ENCODE data around the gene CYLC2. TPM values are rescaled to one million over a fixed set of nuclear protein-coding genes. Genes with fewer than 3 reads are reported as not detected.

The CYLC2 gene
- total and polyA plus RNA-seq, 2 donors (not counting 1 experiment from before 2014, with no cell fraction given), result not detected

GRCh38 chr9:103037508-103038477 lies 42.7 kb downstream of the CYLC2 start:
- DNase-seq, result no peak
- Mint-ChIP-seq H3K4me1 (no peaks in the 10 kb centered on the region), H3K4me3 (no peak overlapping the region), H3K27ac (no peak overlapping the region), H3K9me3 (ENCODE audit: insufficient read depth) (peaks cover 4% of the 10 kb centered on the region), H3K27me3 (no peaks in the 10 kb centered on the region)
- TF ChIP-seq CTCF (IDR thresholded peaks at IDR 0.05) (no peak), EZH2 (IDR thresholded peaks at IDR 0.05; ENCODE audit: borderline replicate concordance, insufficient read depth, low read depth, low read length, poor library complexity, severe bottlenecking) (no peak)
- POLR2A ChIA-PET, result no interaction called here
- 78% methylated on average over 3 of the region's 4 CpGs for WGBS (ENCODE audit: insufficient coverage)
- no peak for ATAC-seq (ENCODE audit: low read depth)
- Histone ChIP-seq H3K9me3 (ENCODE audit: control extremely low read depth in 1 of 3, control insufficient read depth in 2 of 3, insufficient read depth in 1 of 3, low read length in 2 of 3) (peaks cover 0 to 6% (median 0%) of the 10 kb centered on the region in 3 donors), H4K20me1 (ENCODE audit: control insufficient read depth, insufficient read depth, low read length, poor library complexity, severe bottlenecking) (no peaks in the 10 kb centered on the region), H3K4me3 (ENCODE audit: control extremely low read depth in 1 of 5, extremely low read depth in 1 of 5, insufficient read depth in 1 of 5, low read depth in 2 of 5, low read length in 4 of 5) (no peak overlapping the region), H3K4me1 (ENCODE audit: control insufficient read depth in 2 of 2, insufficient read depth in 2 of 2, low read length in 2 of 2) (no peaks in the 10 kb centered on the region), H3K27me3 (replicated peaks in 1 of 4; ENCODE audit: control extremely low read depth in 1 of 4, control insufficient read depth in 3 of 4, insufficient read depth in 4 of 4, low read length in 3 of 4) (no peaks in the 10 kb centered on the region), H3K27ac (ENCODE audit: low read length in 2 of 2) (no peak overlapping the region), H3K4me2 (replicated peaks; ENCODE audit: low read depth, low read length, poor library complexity, severe bottlenecking) (no peak overlapping the region), H2AFZ (ENCODE audit: insufficient read depth, low read depth, low read length, poor library complexity, severe bottlenecking) (no peak overlapping the region), H3K36me3 (replicated peaks in 1 of 2; ENCODE audit: control extremely low read depth in 1 of 2, control insufficient read depth in 1 of 2, extremely low read depth in 1 of 2, insufficient read depth in 2 of 2, low read length in 1 of 2) (no peaks in the 10 kb centered on the region), H3K9ac (ENCODE audit: low read length) (no peak overlapping the region), H3K79me2 (ENCODE audit: control insufficient read depth, insufficient read depth, low read length) (no peaks in the 10 kb centered on the region)
- CTCF ChIA-PET, result no interaction called here
- intact Hi-C loops (cut with micrococcal nuclease), result no loop called here

- no peak overlapping the region for H3K4me3 ChIP-seq (ENCODE audit: control extremely low read depth in 1 of 5, extremely low read depth in 1 of 5, insufficient read depth in 1 of 5, low read depth in 2 of 5, low read length in 4 of 5)
- H3K27ac ChIP-seq (ENCODE audit: low read length in 2 of 2), result no peak overlapping the region
- intact Hi-C loops (cut with micrococcal nuclease), result no loop called here
- peaks cover 0 to 6% (median 0%) of the 10 kb centered on the region in 3 donors for H3K9me3 ChIP-seq (ENCODE audit: control extremely low read depth in 1 of 3, control insufficient read depth in 2 of 3, insufficient read depth in 1 of 3, low read length in 2 of 3)
- no peaks in the 10 kb centered on the region for H3K4me1 ChIP-seq (ENCODE audit: control insufficient read depth in 2 of 2, insufficient read depth in 2 of 2, low read length in 2 of 2)
- DNase-seq (no peak), ATAC-seq (ENCODE audit: low read depth) (no peak)
- H3K27ac Mint-ChIP-seq, result no peak overlapping the region
- H3K27me3 Mint-ChIP-seq, result no peaks in the 10 kb centered on the region
- no peaks in the 10 kb centered on the region for H3K36me3 ChIP-seq (replicated peaks in 1 of 2; ENCODE audit: control extremely low read depth in 1 of 2, control insufficient read depth in 1 of 2, extremely low read depth in 1 of 2, insufficient read depth in 2 of 2, low read length in 1 of 2)
- ChIA-PET CTCF (interaction anchor here (0.7 kb wide), 1 partner anchor 206 kb away, joined by 3 read pairs; no protein-coding TSS in a partner anchor), POLR2A (no interaction called here)
- peaks cover 6% of the 10 kb centered on the region for H3K9me3 Mint-ChIP-seq (ENCODE audit: insufficient read depth)
- no peak overlapping the region for H3K4me2 ChIP-seq (replicated peaks; ENCODE audit: low read depth, low read length, poor library complexity, severe bottlenecking)
- WGBS (ENCODE audit: insufficient coverage), result 63% methylated on average over 2 of the region's 3 CpGs
- no peaks in the 10 kb centered on the region for H3K79me2 ChIP-seq (ENCODE audit: control insufficient read depth, insufficient read depth, low read length)
- no peaks in the 10 kb centered on the region for H4K20me1 ChIP-seq (ENCODE audit: control insufficient read depth, insufficient read depth, low read length, poor library complexity, severe bottlenecking)
- TF ChIP-seq EZH2 (IDR thresholded peaks at IDR 0.05; ENCODE audit: borderline replicate concordance, insufficient read depth, low read depth, low read length, poor library complexity, severe bottlenecking), result no peak
- TF ChIP-seq CTCF (IDR thresholded peaks at IDR 0.05), result no peak
- H3K4me1 Mint-ChIP-seq, result no peaks in the 10 kb centered on the region
- no peaks in the 10 kb centered on the region for H3K27me3 ChIP-seq (replicated peaks in 1 of 4; ENCODE audit: control extremely low read depth in 1 of 4, control insufficient read depth in 3 of 4, insufficient read depth in 4 of 4, low read length in 3 of 4)
- no peak overlapping the region for H3K9ac ChIP-seq (ENCODE audit: low read length)
- H2AFZ ChIP-seq (ENCODE audit: insufficient read depth, low read depth, low read length, poor library complexity, severe bottlenecking), result no peak overlapping the region
- no peak overlapping the region for H3K4me3 Mint-ChIP-seq
Measured at GRCh38 chr9:103041961-103042360, 46.8 kb downstream of the CYLC2 start.

All from B cell (primary cell).